NCI-H2081 treated with DMSO at 0.1 percent for 48 hours (cell line): ENCODE measurements around the gene CPT1A.

Source experiments
- DNase-seq: peaks from one replicate; lab custom pipeline; 2025; lab: John Stamatoyannopoulos, UW

Gene CPT1A

DNA sequence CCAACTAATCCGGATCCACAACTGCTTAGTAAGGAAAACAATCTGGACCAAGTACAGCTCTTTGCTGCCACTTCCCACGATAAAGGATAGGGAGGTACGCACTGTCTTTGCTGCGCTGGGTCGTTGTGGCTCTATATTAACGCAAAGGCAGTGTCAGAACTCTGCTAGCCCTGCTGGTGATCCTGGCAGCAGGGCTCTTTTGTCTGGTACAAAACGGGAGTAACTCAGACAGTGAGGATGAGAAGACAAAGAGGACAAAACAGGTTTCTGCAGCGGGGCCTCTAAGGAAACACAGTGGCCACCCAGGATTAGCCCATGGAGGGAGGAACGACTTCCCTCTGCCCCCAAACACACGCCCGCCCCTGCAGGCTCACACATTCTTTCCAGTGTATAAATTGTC is 131.3 kb downstream of the CPT1A start:
- DNase-seq: no peak

DNA sequence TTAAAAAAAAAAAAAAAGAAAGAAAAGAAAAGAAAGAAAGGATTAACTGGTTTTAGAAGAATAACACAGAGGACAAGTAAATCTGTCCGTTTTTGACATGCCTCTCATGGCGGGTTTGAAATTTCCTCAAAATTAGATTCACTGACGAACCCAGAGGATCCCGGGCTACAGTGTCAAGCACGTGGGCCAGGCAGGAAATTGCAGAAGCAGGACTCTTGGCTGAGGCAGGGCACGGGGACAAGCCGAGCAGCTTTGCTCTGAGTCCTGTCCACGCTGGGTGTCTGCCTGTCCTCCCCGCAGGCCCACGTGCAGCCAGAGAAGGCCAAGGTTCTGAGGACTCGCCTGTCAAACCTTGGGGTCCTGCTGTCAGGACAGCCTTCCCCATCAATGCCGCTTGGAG is 132.7 kb downstream of the CPT1A start:
- DNase-seq: no peak

- no peak for DNase-seq
Measured at GRCh38 chr11:68707527-68707926, 134.2 kb downstream of the CPT1A start.

DNA sequence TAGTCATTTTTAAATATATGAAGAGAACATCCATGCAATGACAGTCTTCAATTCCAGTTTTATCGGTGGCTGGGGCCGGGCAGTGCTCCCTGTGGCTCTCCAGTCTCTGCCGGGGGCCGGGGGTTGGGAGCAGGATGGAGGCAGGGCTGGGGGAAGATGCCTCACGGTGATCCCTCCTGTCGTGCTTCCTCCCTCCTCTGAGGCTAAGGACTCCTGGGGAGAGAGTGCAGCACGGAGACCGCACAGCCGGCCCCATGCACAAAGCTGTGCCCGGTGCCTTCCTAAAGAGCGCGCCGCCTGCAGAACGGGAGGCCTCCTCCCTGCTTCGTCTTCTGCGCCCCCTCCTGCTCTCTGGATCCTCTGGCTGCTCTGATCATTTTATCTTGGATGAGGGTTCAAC is 136.8 kb downstream of the CPT1A start:
- no peak for DNase-seq
